Measurements from ENCODE around the gene AGAP3.

The AGAP3 gene

DNA sequence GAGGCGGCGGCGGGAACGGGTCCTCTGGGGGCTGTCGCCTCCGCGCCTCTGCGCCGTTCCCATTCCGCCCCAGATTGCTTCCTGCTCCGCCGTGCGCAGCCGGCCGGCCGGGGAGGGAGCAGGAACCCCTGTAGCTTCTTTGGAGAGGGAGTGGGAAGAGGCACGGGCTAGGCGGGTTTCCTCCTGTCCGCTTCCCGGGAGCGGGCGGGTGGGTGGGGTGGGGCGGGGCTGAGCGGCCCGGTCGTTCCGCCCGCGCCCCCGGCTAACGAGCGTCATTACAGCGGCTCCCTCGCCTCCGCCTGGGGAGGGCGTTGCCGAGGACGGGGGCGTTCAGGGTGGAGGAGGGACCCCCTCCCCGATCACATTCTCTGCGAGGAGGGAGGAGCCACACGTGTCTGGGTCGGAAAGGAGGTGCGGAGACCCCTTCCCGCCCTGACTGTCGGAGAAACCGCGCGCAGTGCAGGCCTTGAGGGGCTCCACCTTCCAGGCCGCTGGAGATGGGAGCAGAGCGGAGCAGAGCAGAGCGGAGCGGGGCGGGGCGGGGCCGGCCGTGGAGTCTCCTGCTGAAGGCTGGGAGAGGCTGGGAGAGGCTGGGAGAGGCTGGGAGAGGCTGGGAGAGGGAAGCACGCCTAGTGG lies 39.7 kb downstream of the AGAP3 start:
- Mint-ChIP-seq H3K36me3 (peaks cover 55% of the 10 kb centered on the region), H3K27ac (no peak overlapping the region)
- ATAC-seq = no peak

DNA sequence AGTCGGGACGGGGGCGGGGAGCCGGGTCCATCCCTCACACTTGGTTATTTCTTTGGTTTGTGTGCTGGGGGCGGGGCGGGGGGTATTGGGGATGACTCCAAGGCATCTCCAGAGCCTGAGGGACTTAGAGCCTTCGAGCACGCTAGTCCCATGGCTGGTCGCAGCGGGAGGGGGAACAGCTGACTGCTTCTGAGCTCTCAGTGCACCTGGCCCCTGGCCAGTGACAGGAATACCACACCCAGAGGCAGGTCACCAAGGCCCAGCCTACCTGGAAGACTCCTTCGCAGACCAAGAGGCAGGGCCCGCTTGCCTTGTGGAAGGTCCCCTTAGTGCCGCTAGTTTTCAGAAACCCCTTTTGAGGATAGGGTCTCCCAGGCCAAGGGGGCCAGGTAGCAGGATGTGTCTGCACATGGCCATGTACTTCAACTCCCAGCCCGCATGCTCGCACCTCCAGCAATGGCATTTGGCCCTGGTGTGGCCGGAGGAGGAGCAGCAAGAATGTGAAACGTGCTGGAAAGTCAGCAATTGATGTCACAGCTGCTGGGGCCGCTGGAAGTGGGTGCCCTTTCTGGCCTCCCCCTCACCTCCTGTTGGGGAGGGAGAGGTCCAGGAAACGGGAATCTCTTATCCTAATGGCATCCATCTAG lies 40.3 kb downstream of the AGAP3 start:
- no peaks in the 10 kb centered on the region for H3K9me3 Mint-ChIP-seq
- peaks cover 55% of the 10 kb centered on the region for H3K36me3 Mint-ChIP-seq
- ATAC-seq = no peak
- no peaks in the 10 kb centered on the region for H3K27me3 Mint-ChIP-seq
- no peak overlapping the region for H3K4me3 Mint-ChIP-seq
- peaks cover 9% of the 10 kb centered on the region for H3K4me1 Mint-ChIP-seq
- no peak overlapping the region for H3K27ac Mint-ChIP-seq

More for the DNA sequence above, 39.7 kb downstream of the AGAP3 start:
- Mint-ChIP-seq H3K4me1 (peaks cover 9% of the 10 kb centered on the region), H3K4me3 (no peak overlapping the region), H3K9me3 (no peaks in the 10 kb centered on the region), H3K27me3 (no peaks in the 10 kb centered on the region)

DNA sequence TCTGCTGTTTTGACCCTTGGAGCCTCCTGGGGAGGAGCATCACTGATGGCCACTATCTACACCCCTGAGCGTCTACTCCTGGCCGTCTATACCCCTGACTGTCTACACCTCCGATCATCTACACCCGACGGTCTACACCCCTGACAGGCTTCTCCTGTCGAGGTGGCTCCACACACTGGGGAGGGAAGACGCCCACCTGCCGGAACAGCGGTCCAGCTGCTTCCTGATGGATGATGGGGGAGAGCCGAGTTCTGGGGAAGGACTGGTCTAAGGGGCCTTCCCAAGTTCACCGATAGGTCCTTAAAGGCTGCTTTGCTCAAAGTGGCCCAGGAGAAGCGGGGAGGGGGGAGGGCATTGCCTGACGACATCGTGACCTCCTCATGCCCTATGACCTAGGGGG lies 41.9 kb downstream of the AGAP3 start:
- ATAC-seq = no peak

DNA sequence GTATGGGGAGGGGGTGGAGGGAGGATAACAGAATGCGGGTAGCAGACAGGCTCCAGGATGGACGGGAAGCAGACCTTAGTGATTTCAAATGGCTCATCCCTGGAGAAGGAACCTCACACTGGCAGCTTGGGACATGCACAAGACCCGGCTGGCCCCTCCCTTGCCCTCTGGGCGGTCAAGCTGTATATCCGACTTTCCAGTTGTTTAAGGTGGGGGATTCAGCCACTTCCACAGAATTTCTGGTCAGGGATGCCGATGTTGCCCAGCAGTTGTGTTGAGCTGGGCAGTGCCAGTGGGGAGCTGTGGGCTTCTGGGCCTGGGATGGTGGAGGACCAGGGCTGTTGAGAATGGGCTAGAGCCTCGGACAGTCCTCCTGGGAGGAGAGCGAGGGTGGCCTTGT lies 42.4 kb downstream of the AGAP3 start:
- peaks cover 6% of the 10 kb centered on the region for H3K4me1 Mint-ChIP-seq
- ATAC-seq = no peak
- H3K36me3 Mint-ChIP-seq = peaks cover 48% of the 10 kb centered on the region
- no peaks in the 10 kb centered on the region for H3K27me3 Mint-ChIP-seq
- no peak overlapping the region for H3K4me3 Mint-ChIP-seq
- no peaks in the 10 kb centered on the region for H3K9me3 Mint-ChIP-seq
- no peak overlapping the region for H3K27ac Mint-ChIP-seq

More for the DNA sequence above, 41.9 kb downstream of the AGAP3 start:
- peaks cover 50% of the 10 kb centered on the region for H3K36me3 Mint-ChIP-seq
- H3K27ac Mint-ChIP-seq = no peak overlapping the region
- no peak overlapping the region for H3K4me3 Mint-ChIP-seq
- no peaks in the 10 kb centered on the region for H3K9me3 Mint-ChIP-seq
- no peaks in the 10 kb centered on the region for H3K27me3 Mint-ChIP-seq
- peaks cover 9% of the 10 kb centered on the region for H3K4me1 Mint-ChIP-seq

DNA sequence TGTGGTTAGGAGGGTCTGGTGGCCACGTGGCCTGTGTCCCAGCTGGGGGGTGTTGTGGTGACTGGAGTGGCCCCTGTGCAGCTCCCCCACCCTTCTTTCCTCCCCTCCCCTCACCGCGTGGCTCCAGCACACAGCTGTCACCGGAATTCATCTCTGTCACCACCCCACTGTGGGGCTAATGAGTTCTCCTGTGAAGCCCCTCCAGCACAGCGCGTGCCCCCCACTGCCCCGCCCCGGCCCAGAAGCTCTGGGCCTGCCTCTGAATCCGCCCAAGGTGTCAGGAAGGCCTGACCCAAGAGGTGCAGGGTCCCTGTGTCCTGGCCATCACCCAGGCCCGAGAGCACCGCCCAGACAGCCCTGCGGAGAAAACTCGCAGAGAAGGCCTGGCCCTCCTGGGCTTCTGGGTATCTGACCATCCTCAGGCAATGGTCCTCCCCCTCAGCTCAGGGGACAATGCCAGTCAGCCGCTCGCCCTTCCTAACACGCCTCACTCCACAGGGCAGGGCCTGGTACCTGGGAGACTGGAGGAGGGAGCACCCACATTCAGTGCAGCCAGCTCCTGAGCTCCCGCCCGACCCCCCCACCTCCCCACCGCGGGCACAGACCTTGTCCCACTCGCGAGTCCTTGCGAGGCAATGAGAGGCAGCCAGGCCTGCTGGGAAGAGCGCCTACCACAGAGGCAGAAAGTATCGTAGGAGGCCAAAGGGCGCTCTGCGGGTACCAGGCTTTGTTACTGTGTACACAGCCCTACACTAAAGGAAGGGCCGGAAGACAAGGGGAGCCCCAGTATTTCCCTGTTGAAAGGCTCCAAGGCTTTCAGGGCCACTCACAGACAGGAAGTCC lies 43.1 kb downstream of the AGAP3 start:
- Mint-ChIP-seq H3K4me1 (no peaks in the 10 kb centered on the region), H3K27ac (no peak overlapping the region), H3K4me3 (no peak overlapping the region), H3K36me3 (peaks cover 48% of the 10 kb centered on the region), H3K9me3 (no peaks in the 10 kb centered on the region), H3K27me3 (no peaks in the 10 kb centered on the region)
- no peak for ATAC-seq

DNA sequence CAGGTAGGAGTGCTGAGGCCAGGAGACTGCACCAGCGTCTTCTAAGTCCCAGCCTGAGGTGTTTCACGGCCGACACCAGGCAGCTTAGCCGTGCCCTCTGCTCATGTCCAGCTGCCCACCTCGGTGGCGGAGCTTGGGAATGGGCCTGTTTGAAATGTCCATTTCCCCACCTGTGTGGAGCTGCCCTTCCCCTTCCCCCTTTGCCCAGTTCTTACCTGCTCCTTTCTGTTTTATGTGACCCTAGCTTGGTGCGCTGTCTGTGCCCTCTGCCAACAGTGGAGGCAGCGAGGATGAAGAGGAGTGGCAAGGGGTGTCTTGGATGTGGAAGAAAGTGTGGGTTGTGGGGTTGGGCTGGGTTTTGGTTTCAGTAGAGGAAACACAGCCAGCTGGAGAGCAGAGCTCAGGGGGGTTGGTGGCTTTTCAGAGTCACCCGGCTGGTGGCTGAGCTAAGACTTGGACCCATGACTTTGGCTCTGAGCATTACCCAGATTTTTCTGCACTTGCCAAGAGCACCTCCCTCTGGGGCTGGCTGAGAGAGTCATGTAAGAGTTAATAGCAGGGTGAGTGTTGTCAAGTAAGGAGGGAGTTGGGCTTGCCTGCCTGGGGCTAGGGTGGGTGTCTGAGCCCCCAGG lies 43.8 kb downstream of the AGAP3 start:
- Mint-ChIP-seq H3K27ac (no peak overlapping the region), H3K9me3 (no peaks in the 10 kb centered on the region), H3K4me3 (no peak overlapping the region), H3K36me3 (peaks cover 55% of the 10 kb centered on the region), H3K4me1 (no peaks in the 10 kb centered on the region), H3K27me3 (no peaks in the 10 kb centered on the region)
- no peak for ATAC-seq

DNA sequence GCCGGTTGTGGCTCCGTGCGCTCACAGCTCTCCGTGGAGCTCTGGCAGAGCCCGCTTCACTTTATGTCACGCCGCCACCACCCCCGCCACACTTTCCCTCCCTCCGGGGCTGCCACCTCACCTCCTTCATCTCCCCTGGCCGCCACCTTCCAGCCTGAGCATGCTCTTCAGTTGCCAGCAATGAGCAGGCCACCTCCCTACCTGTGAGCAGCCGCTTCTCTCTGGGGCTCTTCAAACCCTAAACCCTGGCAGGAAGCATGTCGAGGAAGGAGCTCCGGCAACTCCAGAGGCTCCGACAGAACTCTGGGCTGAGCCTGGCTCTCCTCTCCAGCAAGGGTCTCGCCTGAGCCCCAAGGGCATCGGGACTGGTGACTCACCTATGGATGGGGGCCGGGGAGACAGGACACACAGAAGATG lies 44.5 kb downstream of the AGAP3 start:
- Mint-ChIP-seq H3K27me3 (no peaks in the 10 kb centered on the region), H3K4me3 (no peak overlapping the region), H3K9me3 (no peaks in the 10 kb centered on the region), H3K27ac (no peak overlapping the region), H3K4me1 (no peaks in the 10 kb centered on the region), H3K36me3 (peaks cover 60% of the 10 kb centered on the region)
- ATAC-seq = no peak

DNA sequence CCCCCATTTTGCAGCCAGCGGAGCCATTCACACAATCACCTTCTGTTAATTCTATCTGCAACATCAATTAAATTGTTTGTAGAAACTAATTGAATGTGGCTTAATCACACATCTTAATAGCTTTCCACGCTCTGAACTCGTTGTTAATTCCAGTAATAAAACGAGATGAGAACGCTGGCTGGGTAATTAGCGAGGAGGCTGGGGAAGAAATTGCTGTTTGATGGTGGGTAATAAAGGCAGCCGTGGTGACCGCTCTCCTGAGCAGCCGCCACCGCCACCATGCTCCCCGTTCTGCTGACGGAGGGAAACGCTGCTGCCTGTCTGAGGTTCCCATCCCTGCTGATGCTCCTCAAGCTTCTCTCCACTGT lies 44.9 kb downstream of the AGAP3 start:
- H3K27ac Mint-ChIP-seq = no peak overlapping the region
- H3K27me3 Mint-ChIP-seq = no peaks in the 10 kb centered on the region
- no peaks in the 10 kb centered on the region for H3K9me3 Mint-ChIP-seq
- no peak for ATAC-seq
- no peak overlapping the region for H3K4me3 Mint-ChIP-seq
- H3K36me3 Mint-ChIP-seq = peaks cover 61% of the 10 kb centered on the region
- no peaks in the 10 kb centered on the region for H3K4me1 Mint-ChIP-seq

DNA sequence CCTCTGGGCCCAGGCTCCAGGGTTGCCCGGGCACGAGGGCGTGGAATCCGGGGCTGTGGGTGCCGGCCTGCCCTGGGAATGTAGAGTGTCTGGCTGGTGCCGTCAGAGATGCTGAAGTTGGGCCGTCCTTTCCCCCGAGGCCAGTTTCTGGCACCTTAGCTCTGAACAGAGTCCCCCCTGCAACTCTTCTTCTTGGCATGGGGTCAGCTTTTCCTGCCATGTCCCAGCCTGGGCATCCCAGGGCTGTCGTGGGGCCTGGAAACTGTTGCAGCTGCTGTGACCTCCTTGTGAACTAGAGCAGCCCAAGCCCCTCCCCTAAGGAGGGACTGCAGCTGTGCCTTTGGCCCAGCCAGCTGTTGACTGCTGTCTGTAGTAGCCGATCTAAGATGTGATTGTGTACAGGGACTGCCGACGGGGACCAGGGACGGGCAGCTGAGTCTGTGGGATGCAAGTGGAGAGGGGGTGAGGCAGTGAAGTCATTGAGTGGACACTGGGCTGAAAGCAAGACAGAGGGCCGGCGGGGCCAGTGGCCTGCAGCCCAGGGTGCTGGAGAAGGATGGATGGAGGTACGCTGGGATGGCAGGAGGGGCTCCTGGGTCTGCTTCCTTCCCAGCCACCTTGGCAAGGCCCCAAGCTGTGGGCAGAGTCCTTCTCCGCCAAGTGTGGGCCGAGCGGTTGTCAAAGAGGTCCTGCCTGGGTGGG lies 45.5 kb downstream of the AGAP3 start:
- Mint-ChIP-seq H3K27me3 (no peaks in the 10 kb centered on the region), H3K4me3 (no peak overlapping the region), H3K4me1 (no peaks in the 10 kb centered on the region), H3K9me3 (no peaks in the 10 kb centered on the region), H3K27ac (no peak overlapping the region), H3K36me3 (peaks cover 66% of the 10 kb centered on the region)
- no peak for ATAC-seq

DNA sequence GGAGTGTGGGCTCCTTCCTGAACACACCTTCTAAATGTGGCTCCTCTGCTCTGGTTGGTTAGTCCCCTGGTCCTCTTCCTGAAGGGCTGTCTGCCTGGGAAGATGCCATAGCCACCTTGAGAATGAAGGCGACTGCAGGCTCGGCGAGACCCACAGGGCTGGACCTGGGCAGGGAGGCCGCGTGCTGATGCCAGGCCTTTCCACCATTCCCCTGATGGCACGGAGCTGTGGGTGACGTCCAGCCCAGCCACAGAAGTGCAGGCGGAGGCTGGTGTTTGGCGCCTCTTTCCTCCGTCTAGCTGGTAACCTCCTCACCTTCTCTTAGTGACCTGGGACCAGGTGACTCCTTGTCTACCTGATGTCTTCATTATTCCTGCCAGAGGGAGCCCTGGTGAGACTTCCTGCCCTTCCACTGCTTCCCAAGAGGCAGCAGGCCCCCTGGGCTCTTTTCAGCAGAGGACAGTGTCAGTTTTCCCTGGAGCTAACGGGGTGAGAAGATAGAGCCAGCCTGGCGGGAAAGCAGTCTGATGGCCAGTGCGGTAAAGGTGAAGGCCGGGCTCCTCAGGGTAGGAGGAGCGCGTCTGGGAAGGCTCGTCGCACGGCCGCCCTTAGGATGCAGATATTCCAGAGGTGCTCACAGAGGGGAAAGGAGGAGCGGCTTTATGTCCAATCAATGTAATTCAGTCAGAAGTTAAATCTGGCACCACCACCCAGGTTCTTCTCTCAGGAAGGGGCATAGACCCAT lies 46.4 kb downstream of the AGAP3 start:
- no peak overlapping the region for H3K4me3 Mint-ChIP-seq
- H3K36me3 Mint-ChIP-seq = peaks cover 66% of the 10 kb centered on the region
- no peaks in the 10 kb centered on the region for H3K4me1 Mint-ChIP-seq
- no peaks in the 10 kb centered on the region for H3K9me3 Mint-ChIP-seq
- H3K27me3 Mint-ChIP-seq = no peaks in the 10 kb centered on the region
- H3K27ac Mint-ChIP-seq = no peak overlapping the region
- no peak for ATAC-seq

DNA sequence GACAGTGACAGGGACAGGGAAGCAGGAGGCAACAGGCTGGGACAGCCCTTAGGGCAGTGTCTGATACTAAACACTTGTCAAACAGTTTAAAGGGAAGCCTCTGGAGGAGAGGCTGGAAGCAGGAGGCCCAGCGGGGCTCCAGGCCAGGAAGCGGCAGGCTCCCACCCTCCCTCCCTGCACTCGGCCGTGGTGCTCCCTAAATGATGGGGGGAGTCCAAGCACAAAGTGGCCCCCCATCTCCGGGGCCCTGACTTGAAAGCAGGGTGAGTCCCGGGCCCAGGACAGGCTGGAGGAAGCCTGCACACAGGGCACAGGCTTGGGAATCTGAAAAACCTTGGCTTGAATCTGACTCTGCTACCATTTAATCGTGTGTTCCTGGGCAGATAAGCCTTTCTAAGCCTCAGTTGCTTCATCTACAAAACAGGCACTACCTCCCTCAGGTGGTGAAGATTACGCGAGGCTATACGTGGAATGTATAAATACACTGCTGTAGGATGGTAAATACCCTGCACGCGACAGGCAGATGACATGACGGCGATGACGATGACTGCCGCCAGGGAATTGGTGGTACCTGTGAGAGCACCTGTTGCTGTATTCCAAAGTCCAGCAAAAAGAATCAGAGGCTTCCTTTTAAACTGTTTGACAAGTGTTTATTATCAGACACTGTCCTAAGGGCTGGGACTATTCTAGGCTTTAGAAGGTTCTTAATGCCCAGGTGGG lies 47.2 kb downstream of the AGAP3 start:
- Mint-ChIP-seq H3K36me3 (peaks cover 59% of the 10 kb centered on the region), H3K27ac (no peak overlapping the region), H3K4me1 (no peaks in the 10 kb centered on the region), H3K4me3 (no peak overlapping the region), H3K27me3 (no peaks in the 10 kb centered on the region), H3K9me3 (no peaks in the 10 kb centered on the region)
- no peak for ATAC-seq

DNA sequence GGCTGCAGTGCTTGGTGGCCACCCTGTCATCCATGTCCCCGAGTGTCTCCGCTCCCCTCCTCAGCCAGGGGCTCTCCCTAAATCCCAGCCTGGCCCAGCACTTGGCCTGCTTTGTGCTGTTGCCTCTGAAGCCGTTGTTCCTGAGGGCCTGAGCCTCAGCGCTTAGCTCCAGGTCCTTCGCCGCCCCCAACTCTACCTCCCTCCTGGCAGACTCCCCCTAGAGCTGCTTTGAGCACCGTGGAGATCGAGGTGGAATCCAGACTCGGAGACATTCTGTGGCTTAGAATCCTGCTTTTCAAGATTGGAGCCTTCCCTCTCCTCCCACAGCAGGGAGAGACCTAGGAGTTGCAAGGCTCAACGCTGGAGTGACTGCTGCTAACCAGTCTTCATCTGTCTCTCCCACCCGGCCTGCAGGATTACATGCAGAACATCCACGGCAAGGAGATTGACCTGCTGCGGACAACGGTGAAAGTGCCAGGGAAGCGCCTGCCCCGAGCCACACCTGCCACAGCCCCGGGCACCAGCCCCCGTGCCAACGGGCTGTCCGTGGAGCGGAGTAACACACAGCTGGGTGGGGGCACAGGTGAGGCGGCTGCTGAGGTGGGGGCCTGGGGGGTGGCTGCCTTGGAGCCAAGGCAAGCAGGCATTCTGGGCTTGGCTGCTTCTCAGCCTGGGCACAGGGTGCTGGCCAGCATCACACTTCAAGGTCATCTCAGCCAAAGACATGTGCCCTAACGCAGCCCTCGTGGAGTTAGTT lies 47.9 kb downstream of the AGAP3 start:
- no peak overlapping the region for H3K27ac Mint-ChIP-seq
- H3K27me3 Mint-ChIP-seq = no peaks in the 10 kb centered on the region
- H3K36me3 Mint-ChIP-seq = peaks cover 59% of the 10 kb centered on the region
- no peak for ATAC-seq
- H3K4me1 Mint-ChIP-seq = no peaks in the 10 kb centered on the region
- no peaks in the 10 kb centered on the region for H3K9me3 Mint-ChIP-seq
- no peak overlapping the region for H3K4me3 Mint-ChIP-seq

DNA sequence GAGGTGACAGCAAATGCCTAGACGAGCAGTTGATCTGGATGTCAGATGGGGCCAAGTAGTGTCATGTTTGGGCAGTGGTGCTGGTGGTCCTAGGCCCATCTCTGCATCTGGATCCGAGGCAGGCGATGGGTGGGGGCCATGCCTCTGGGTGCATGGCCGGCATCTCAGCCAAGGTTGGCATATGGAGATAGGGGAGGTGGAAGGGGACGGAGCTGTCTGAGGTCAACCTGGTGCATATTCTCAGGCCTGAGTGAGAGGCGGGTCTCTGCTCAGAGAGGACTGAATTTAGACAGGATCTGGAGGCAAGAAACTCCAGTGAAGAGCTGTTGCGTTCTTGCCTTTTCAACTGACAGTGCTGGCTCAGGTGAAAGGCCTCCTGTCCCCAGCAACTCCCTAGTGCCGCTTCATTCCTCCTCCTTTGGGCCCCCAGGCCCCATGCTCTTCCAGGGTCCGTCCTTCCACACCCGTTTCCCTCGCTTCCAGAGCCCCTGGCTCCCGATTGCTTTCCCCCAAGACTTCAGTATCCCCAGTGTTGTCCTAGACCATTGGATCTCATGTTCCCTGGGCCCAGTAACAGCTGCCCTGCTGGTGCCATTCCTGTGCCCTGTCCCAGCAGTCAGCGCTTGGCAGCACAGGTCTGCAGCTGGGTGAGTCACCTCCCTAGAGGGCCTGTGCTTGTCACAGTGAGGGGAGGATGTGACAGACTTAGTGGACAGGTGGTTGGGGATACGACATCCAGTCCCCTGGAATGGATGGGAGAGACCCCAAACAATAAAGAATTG lies 48.7 kb downstream of the AGAP3 start:
- Mint-ChIP-seq H3K27me3 (no peaks in the 10 kb centered on the region), H3K4me3 (no peak overlapping the region), H3K4me1 (no peaks in the 10 kb centered on the region), H3K9me3 (no peaks in the 10 kb centered on the region), H3K27ac (no peak overlapping the region), H3K36me3 (peaks cover 55% of the 10 kb centered on the region)
- ATAC-seq = no peak

Measured in stimulated activated memory B cell treated with anti-CD40 and anti-IgM and Interleukin-4, amounts not matched to agents 10 μg/mL and 1 μg/mL and 100 μg/mL, for 72 hours (primary cell).